ENCODE data around the gene RPS29. TPM values are rescaled to one million over a fixed set of nuclear protein-coding genes. Genes with fewer than 3 reads are reported as not detected.

RPS29 gene
- total RNA-seq, 1 donor from 2014 or later, result 5,636 TPM

GRCh38 chr14:49553892-49554291 lies 32.3 kb downstream of the RPS29 start:
- Histone ChIP-seq H3K9ac (no peak overlapping the region), H3K36me3 (no peaks in the 10 kb centered on the region), H3K79me2 (ENCODE audit: low read depth) (no peaks in the 10 kb centered on the region), H3K4me2 (no peak overlapping the region), H3K9me3 (ENCODE audit: low read depth) (no peaks in the 10 kb centered on the region), H2AFZ (replicated peaks) (no peak overlapping the region), H3K4me1 (peaks cover 15% of the 10 kb centered on the region), H4K20me1 (ENCODE audit: low read depth) (no peaks in the 10 kb centered on the region), H3F3A (ENCODE audit: low read depth) (no peaks in the 10 kb centered on the region), H3K4me3 (no peak overlapping the region), H3K27ac (no peak overlapping the region), H3K27me3 (no peaks in the 10 kb centered on the region)
- DNase-seq (ENCODE audit: low spot score), result no peak
- H3K36me3 Mint-ChIP-seq, result no peaks in the 10 kb centered on the region
- H3K4me3 Mint-ChIP-seq, result no peak overlapping the region
- H3K9me3 Mint-ChIP-seq, result no peaks in the 10 kb centered on the region
- no peaks in the 10 kb centered on the region for H3K27me3 Mint-ChIP-seq (ENCODE audit: insufficient read depth, low read depth)
- TF ChIP-seq EZH2phosphoT487 (IDR thresholded peaks at IDR 0.05), result no peak
- TF ChIP-seq EZH2 (IDR thresholded peaks at IDR 0.05), result no peak
- no peak for TF ChIP-seq CTCF (IDR thresholded peaks at IDR 0.05)
- H3K27ac Mint-ChIP-seq, result no peak overlapping the region
- peaks cover 25% of the 10 kb centered on the region for H3K4me1 Mint-ChIP-seq

- DNase-seq (ENCODE audit: low spot score), result no peak
- H3K4me1 ChIP-seq, result peaks cover 15% of the 10 kb centered on the region
- H3K27me3 Mint-ChIP-seq (ENCODE audit: insufficient read depth, low read depth), result no peaks in the 10 kb centered on the region
- no peaks in the 10 kb centered on the region for H3K9me3 Mint-ChIP-seq
- H3K36me3 Mint-ChIP-seq, result no peaks in the 10 kb centered on the region
- no peak overlapping the region for H3K4me3 ChIP-seq
- H3K4me2 ChIP-seq, result no peak overlapping the region
- H3K4me3 Mint-ChIP-seq, result no peak overlapping the region
- no peak overlapping the region for H3K9ac ChIP-seq
- TF ChIP-seq CTCF (IDR thresholded peaks at IDR 0.05) (no peak), EZH2 (IDR thresholded peaks at IDR 0.05) (no peak), EZH2phosphoT487 (IDR thresholded peaks at IDR 0.05) (no peak)
- H3F3A ChIP-seq (ENCODE audit: low read depth), result no peaks in the 10 kb centered on the region
- H3K36me3 ChIP-seq, result no peaks in the 10 kb centered on the region
- no peaks in the 10 kb centered on the region for H3K27me3 ChIP-seq
- H4K20me1 ChIP-seq (ENCODE audit: low read depth), result no peaks in the 10 kb centered on the region
- H3K27ac Mint-ChIP-seq, result no peak overlapping the region
- H2AFZ ChIP-seq (replicated peaks), result no peak overlapping the region
- H3K79me2 ChIP-seq (ENCODE audit: low read depth), result no peaks in the 10 kb centered on the region
- H3K4me1 Mint-ChIP-seq, result peaks cover 24% of the 10 kb centered on the region
- no peak overlapping the region for H3K27ac ChIP-seq
- H3K9me3 ChIP-seq (ENCODE audit: low read depth), result no peaks in the 10 kb centered on the region
Observed at GRCh38 chr14:49553106-49553505, 33.1 kb downstream of the RPS29 start.

- no peak for TF ChIP-seq EZH2 (IDR thresholded peaks at IDR 0.05)
- TF ChIP-seq EZH2phosphoT487 (IDR thresholded peaks at IDR 0.05), result no peak
- no peak for TF ChIP-seq CTCF (IDR thresholded peaks at IDR 0.05)
- Histone ChIP-seq H3K27me3 (no peaks in the 10 kb centered on the region), H3F3A (ENCODE audit: low read depth) (no peaks in the 10 kb centered on the region), H4K20me1 (ENCODE audit: low read depth) (no peaks in the 10 kb centered on the region), H3K9me3 (ENCODE audit: low read depth) (no peaks in the 10 kb centered on the region), H3K9ac (no peak overlapping the region), H2AFZ (replicated peaks) (no peak overlapping the region), H3K36me3 (no peaks in the 10 kb centered on the region), H3K4me2 (no peak overlapping the region), H3K27ac (no peak overlapping the region), H3K79me2 (ENCODE audit: low read depth) (no peaks in the 10 kb centered on the region), H3K4me3 (no peak overlapping the region), H3K4me1 (peaks cover 20% of the 10 kb centered on the region)
- no peaks in the 10 kb centered on the region for H3K27me3 Mint-ChIP-seq (ENCODE audit: insufficient read depth, low read depth)
- H3K36me3 Mint-ChIP-seq, result no peaks in the 10 kb centered on the region
- H3K27ac Mint-ChIP-seq, result no peak overlapping the region
- no peak for DNase-seq (ENCODE audit: low spot score)
- no peaks in the 10 kb centered on the region for H3K9me3 Mint-ChIP-seq
- no peak overlapping the region for H3K4me3 Mint-ChIP-seq
- peaks cover 28% of the 10 kb centered on the region for H3K4me1 Mint-ChIP-seq
Observed at GRCh38 chr14:49551569-49551968, 34.6 kb downstream of the RPS29 start.

Data from neural progenitor cell (in vitro differentiated cells).